ENCODE results near the gene C21orf91.

The C21orf91 gene

DNA sequence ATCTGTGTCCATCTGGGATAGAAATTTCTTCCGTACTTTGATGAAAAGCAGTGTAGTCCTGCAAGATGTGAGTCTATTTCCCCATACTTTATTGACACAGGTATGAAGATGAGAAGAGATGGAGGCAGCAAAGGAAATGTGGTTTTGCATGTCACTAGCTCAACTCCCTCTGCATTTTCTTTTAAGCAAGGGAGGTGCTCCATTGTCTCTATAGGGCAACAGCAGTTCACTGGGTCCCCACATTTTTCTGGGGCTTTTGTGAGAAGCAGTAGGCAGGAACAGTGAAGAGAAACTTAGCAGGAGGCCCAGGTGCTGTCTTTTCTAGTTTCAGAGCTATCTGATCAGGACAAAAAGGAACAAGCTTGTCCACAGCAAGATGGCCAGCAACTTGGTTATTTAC, 37.1 kb downstream of the C21orf91 start:
- TF ChIP-seq, protein P1, sequence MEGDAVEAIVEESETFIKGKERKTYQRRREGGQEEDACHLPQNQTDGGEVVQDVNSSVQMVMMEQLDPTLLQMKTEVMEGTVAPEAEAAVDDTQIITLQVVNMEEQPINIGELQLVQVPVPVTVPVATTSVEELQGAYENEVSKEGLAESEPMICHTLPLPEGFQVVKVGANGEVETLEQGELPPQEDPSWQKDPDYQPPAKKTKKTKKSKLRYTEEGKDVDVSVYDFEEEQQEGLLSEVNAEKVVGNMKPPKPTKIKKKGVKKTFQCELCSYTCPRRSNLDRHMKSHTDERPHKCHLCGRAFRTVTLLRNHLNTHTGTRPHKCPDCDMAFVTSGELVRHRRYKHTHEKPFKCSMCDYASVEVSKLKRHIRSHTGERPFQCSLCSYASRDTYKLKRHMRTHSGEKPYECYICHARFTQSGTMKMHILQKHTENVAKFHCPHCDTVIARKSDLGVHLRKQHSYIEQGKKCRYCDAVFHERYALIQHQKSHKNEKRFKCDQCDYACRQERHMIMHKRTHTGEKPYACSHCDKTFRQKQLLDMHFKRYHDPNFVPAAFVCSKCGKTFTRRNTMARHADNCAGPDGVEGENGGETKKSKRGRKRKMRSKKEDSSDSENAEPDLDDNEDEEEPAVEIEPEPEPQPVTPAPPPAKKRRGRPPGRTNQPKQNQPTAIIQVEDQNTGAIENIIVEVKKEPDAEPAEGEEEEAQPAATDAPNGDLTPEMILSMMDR (IDR thresholded peaks at IDR 0.05; ENCODE audit: control insufficient read depth, insufficient read depth, low read depth, low read length, missing control alignments) = no peak
- no peak overlapping the region for H3K4me3 ChIP-seq (ENCODE audit: control insufficient read depth, low read depth, low read length)
- no peak for DNase-seq (ENCODE audit: low read depth)

DNA sequence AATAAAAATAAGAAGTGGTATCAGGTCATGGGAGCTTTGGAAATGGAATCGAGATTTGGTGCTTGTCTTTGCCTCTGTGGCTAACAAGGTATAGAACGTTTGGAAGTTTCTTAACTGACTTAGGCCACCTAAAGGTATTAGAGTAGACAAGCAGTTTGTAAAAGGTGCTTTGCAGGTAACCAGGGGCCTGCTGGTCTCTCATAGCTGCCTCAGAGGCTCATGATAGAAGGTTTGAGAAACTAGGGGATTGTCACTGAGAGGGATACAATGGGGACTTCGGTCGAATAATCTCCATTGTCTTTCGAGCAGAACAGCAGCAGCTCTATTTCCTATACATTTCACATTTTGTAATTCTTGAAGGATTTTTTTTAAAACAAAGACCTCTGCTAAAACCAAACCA, 37.6 kb downstream of the C21orf91 start:
- TF ChIP-seq, protein P1 (IDR thresholded peaks at IDR 0.05; ENCODE audit: control insufficient read depth, insufficient read depth, low read depth, low read length, missing control alignments) = no peak
- DNase-seq (ENCODE audit: low read depth) = no peak
- no peak overlapping the region for H3K4me3 ChIP-seq (ENCODE audit: control insufficient read depth, low read depth, low read length)

DNA sequence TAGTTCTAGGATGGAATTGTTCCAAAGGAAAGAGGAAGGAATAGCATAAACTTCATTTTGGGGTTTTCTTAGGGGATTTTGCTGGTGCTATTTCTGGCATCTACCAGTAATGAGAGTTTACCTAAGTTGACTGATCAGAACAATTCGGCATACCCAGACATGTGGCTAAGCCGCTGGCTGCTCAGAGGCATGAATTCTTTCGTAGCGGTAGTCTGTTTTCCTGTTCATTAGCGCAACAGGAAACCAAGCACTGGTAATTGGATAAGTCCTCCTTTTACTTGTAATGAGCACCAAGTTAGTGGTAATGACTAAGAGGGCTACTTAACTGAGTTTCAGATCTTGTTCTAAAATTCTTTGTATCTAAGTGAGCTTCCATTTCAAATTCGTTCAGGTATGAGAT, 38.6 kb downstream of the C21orf91 start:
- DNase-seq (ENCODE audit: low read depth) = no peak
- TF ChIP-seq, protein P1 (IDR thresholded peaks at IDR 0.05; ENCODE audit: control insufficient read depth, insufficient read depth, low read depth, low read length, missing control alignments) = no peak
- H3K4me3 ChIP-seq (ENCODE audit: control insufficient read depth, low read depth, low read length) = no peak overlapping the region

DNA sequence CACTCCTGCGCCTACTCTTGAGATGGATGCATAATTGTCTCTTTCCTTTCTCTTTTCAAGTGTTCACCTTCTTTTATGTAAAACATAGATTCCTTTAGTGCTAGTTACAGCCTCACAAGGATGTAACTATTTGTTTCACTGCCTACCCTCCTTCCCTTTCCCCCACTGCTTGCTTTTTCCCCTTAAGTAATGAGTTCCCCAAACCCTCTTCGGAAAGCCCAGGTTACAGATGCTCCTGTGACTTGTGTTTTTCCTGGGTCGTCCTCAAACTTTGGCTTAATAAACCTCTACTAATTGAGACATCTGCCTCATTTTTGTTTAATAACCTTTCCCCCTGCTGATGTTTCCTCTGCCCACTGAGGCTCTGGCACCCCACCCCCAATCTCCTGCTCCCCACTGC, 39.2 kb downstream of the C21orf91 start:
- H3K4me3 ChIP-seq (ENCODE audit: control insufficient read depth, low read depth, low read length) = no peak overlapping the region
- TF ChIP-seq, protein P1 (IDR thresholded peaks at IDR 0.05; ENCODE audit: control insufficient read depth, insufficient read depth, low read depth, low read length, missing control alignments) = no peak
- DNase-seq (ENCODE audit: low read depth) = no peak

DNA sequence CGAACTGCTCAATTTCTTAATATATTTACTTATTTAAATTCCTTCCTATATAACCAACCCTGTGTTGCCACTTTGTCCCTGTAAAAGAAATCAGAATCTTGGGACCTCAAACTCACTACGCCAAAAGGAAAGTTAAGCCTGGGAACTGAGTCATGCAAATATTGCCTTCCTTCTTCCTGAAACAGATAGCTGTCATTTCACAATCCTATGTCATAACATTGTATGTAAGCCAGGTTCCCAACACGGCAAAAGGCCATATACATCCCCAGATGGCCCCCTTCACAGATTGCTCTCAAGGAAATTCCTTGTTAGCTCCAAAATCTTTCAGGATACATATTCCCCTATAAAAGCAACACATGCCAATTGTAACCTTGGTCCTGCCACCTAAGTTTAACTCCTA, 39.7 kb downstream of the C21orf91 start:
- TF ChIP-seq, protein P1 (IDR thresholded peaks at IDR 0.05; ENCODE audit: control insufficient read depth, insufficient read depth, low read depth, low read length, missing control alignments) = no peak
- no peak overlapping the region for H3K4me3 ChIP-seq (ENCODE audit: control insufficient read depth, low read depth, low read length)
- DNase-seq (ENCODE audit: low read depth) = no peak

DNA sequence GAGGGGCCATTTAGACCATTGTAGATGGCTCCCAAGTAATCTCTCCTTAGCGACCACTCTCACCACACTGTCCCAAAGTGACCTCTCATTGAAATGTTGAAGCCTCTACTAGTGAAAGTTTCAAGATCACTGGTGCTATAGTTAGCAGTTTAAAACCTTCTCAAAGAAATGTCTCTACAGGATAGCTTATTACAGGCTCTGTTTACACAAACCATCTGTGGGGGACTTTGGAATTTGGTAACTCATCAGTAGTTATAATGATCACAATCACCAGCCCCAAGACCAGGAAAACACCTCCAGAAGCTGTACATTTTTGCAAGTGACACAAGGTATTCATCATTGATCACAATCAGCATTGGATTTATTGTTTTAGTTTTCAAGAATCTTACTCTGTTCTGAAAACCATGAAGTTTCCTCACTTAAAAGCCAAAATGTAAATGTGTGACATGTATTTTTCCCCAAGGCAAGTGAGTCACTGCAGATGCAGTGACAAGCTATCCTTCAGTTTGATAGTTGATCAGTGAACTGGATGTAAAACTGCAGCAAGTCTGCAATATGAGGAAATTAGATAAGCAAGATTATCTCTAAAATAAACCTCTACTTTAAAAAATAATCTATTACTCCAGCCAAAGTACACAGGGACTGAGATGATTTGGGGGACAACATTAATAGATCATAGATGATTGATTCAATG, 41.9 kb downstream of the C21orf91 start:
- no peak overlapping the region for H3K4me3 ChIP-seq (ENCODE audit: control insufficient read depth, low read depth, low read length)
- DNase-seq (ENCODE audit: low read depth) = no peak
- TF ChIP-seq, protein P1 (IDR thresholded peaks at IDR 0.05; ENCODE audit: control insufficient read depth, insufficient read depth, low read depth, low read length, missing control alignments) = no peak
